Natural killer cell treated with Interleukin-12 subunit alpha and Interleukin-12 subunit beta and Interleukin-15 and Interleukin-18, amount 100 ng/mL, for 72 hours (primary cell): Measurements from ENCODE around the gene NEK2. TPM values are rescaled to one million over a fixed set of nuclear protein-coding genes. Genes with fewer than 3 reads are reported as not detected.
A peak's percentile ranks its signal among the peaks of the same experiment; 100 is the strongest.
"Not testable (repeated sequence)": the region's sequence is repeated elsewhere in the genome, so short reads cannot be mapped to it uniquely, and the experiment has no call there.

ENCODE experiments used
- ATAC-seq, 2 donors: fragments of 150-1000 bp; cut with Tn5 transposase in 1 of 2; sonication (Bioruptor Pico), chemical (Tn5 transposase) in 1 of 2; 2 replicates each; pipeline ENCODE4 v1.10.0; 2021
- DNase-seq: peaks from one replicate; pipeline ENCODE4 v3.0.0; 2022; ENCODE audit warnings: low spot score
- H3K27ac Mint-ChIP-seq, 2 donors: 1 replicate in 1 of 2; 2 replicates in 1 of 2; pipeline ENCODE4 v1.8.0; 2022; ENCODE audit warnings: mixed read lengths in 2 of 2, mild to moderate bottlenecking in 1 of 2, moderate library complexity in 1 of 2
- H3K27me3 Mint-ChIP-seq, 2 donors: 1 replicate in 1 of 2; 2 replicates in 1 of 2; pipeline ENCODE4 v1.8.0; 2022; ENCODE audit warnings: mixed read lengths in 2 of 2
- H3K36me3 Mint-ChIP-seq: one replicate; pipeline ENCODE4 v1.8.0; 2022; ENCODE audit warnings: mixed read lengths
- H3K4me1 Mint-ChIP-seq, 2 donors: 1 replicate in 1 of 2; 2 replicates in 1 of 2; pipeline ENCODE4 v1.8.0; 2022; ENCODE audit warnings: low read depth in 2 of 2, mixed read lengths in 2 of 2, mild to moderate bottlenecking in 1 of 2
- H3K4me3 Mint-ChIP-seq: one replicate; pipeline ENCODE4 v1.8.0; 2022; ENCODE audit warnings: mixed read lengths
- H3K9me3 Mint-ChIP-seq: 2 replicates; pipeline ENCODE4 v1.8.0; 2022; ENCODE audit warnings: mixed read lengths
- total RNA-seq, 2 donors: library from RNA; stranded (reverse); gene quantifications; one replicate each; pipeline ENCODE4 v1.2.3, GENCODE V29; 2022

NEK2 gene
- total RNA-seq, 2 donors from 2014 or later, result 12.8 to 25.2 TPM

DNA sequence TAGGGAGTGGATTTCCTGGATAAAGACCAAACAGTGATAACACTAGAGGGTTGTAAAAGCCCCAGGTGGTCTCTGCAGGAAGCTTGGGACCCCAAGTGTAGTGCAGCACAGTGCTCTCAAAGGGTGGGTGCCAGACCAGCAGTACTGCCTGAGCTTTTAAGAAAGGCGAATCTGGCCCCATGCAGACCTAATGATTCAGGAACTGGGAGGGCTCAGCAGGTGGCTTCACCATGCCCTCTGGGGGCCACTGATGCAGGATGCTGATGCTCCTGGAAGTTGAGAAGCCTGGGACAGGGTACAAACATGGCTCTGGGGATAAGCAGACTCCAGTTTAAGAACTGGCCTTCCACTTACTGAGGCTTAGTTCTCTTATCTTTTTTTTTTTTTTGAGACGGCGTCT is 29.1 kb upstream of the NEK2 start:
- ATAC-seq, result no peak
- H3K27me3 Mint-ChIP-seq, result peaks cover 3 to 13% of the 10 kb centered on the region in 2 donors

DNA sequence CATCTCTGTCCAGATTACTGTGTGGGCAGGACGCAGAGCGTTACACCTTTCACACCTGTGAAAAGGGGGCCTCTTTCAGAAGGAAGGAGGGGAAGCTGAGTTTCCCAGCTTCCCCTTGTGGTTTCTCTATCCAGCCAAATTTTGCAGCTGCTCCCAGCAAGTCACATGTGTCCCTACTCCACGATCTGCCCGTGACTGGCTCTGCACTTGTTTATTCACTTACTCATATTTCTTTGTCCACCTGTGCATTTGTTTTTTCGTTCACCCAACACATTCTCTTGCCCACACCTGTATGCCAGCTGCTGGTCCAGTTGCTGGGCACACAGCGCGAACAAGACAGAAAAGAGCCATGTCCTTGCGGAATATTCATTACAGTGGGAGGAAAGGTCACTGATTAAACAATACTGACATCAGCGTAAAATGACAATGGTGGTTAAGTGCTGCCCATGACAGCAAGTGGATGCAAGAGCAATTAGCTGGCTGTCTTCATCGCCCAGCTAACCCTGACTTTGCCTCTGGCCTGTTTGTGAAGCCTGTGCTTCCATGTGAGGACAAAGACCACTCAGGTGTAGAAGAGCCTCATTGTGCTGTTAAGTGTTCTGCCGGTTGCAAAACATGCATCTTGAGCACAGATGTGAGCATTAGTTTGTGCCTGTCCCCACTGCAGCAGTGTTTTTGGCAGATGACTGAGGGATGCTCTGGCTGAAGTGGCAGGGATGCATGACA is 28.6 kb upstream of the NEK2 start:
- no peaks in the 10 kb centered on the region for H3K36me3 Mint-ChIP-seq
- H3K4me3 Mint-ChIP-seq, result no peak overlapping the region
- DNase-seq (no peak), ATAC-seq (no peak)
- no peaks in the 10 kb centered on the region for H3K9me3 Mint-ChIP-seq
- H3K27me3 Mint-ChIP-seq, result peaks cover 3 to 13% of the 10 kb centered on the region in 2 donors
- H3K27ac Mint-ChIP-seq, result no peak overlapping the region
- H3K4me1 Mint-ChIP-seq, result peaks cover 0 to 6% of the 10 kb centered on the region in 2 donors

More for the DNA sequence above, 29.1 kb upstream of the NEK2 start:
- Mint-ChIP-seq H3K27ac (no peak overlapping the region), H3K9me3 (no peaks in the 10 kb centered on the region), H3K4me3 (no peak overlapping the region), H3K4me1 (peaks cover 0 to 3% of the 10 kb centered on the region in 2 donors), H3K36me3 (no peaks in the 10 kb centered on the region)
- DNase-seq, result no peak

DNA sequence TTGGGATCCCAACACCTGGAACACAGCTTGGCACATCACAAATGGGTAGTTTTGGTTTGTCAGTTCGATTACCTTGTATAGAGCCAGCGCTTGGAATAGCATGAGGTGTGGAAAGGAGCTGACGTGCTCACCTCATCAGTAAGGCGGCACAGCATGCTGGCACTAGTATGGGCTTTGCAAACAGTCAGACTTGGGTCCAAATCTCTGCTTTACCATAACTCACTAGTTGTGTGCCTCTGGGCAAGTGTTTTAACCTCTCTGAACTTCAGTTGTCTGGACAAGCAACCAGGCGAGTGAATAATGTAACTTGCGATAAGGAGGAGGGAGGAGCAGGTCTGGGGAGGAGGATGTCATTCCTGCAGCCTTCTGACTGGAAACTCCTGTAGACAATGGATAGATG is 26.3 kb upstream of the NEK2 start:
- H3K27me3 Mint-ChIP-seq, result peaks cover 3 to 13% of the 10 kb centered on the region in 2 donors
- DNase-seq (no peak), ATAC-seq (no peak)
- H3K9me3 Mint-ChIP-seq, result no peaks in the 10 kb centered on the region
- H3K4me1 Mint-ChIP-seq, result peaks cover 7 to 17% of the 10 kb centered on the region in 2 donors
- no peaks in the 10 kb centered on the region for H3K36me3 Mint-ChIP-seq
- H3K4me3 Mint-ChIP-seq, result no peak overlapping the region
- no peak overlapping the region for H3K27ac Mint-ChIP-seq

DNA sequence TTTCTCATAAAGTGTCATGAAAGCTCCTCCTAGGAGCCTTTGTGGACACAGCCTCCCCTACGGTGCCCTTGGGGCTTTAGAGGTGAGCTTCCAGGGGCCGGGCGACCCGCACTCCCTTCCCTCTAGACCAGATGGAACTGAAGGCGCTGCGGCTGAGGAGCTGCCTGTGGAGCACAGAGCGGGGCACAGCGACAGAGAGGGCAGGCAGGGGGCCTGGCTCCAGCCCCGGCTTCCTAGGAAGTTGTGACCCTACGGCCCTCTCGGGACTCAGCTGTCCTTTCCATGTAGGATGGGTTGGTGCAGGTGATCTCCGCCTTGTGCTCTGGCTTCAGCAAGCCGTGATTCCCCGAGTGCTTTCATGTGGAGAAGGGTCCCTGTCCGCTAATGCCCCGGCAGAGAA is 23.6 kb upstream of the NEK2 start:
- Mint-ChIP-seq H3K27ac (peak overlapping the region in 1 of 2 donors; percentile 39), H3K4me3 (no peak overlapping the region), H3K4me1 (peaks cover 16 to 31% of the 10 kb centered on the region in 2 donors)

DNA sequence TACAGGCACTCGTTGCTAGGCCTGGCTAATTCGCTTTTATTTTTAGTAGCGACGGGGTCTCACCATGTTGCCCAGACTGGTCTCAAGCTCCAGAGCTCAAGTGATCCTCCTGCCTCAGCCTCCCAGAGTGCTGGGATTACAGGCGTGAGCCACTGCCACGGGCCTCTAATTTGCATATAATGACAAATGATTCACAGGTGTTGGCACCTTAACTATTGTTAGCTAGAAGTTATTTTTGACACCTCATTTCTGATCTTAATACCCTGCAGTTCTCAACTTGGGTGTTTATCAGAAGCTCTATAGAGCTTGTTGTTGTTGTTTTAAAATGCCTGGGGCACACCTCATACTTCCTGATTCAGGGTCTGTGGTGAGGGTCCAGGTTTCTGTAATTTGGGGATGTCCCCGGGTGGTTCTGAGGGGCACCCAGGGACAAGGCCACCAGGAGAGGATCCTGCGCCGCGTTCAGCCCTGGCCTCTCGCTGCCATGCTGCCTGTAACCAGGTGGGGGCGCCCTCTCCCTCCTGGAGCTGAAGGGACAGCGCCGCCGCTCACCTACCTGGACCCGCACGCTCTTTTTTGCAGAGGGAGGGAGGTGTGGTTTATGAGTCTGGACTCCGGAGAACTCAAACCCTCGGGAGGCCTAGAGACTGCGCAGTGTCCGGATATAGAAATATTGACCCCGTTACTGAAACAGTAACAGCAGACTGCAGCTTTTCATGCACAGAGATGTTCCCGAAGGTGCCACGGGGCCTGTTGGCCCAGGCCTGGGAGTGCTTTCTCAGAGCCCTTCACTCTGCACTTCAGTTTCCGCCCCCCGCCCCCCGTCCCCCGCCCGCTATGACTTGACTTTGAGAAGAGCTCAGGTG is 23.0 kb upstream of the NEK2 start:
- H3K4me1 Mint-ChIP-seq, result peaks cover 16 to 34% of the 10 kb centered on the region in 2 donors
- H3K4me3 Mint-ChIP-seq, result no peak overlapping the region
- peak; percentile 78 for DNase-seq
- ATAC-seq, result peak; percentile 88 to 89
- H3K27ac Mint-ChIP-seq, result no peak overlapping the region
- H3K36me3 Mint-ChIP-seq, result no peaks in the 10 kb centered on the region
- H3K27me3 Mint-ChIP-seq, result peaks cover 3 to 13% of the 10 kb centered on the region in 2 donors
- no peaks in the 10 kb centered on the region for H3K9me3 Mint-ChIP-seq

More for the DNA sequence above, 23.6 kb upstream of the NEK2 start:
- DNase-seq (no peak), ATAC-seq (no peak)
- Mint-ChIP-seq H3K27me3 (peaks cover 3 to 13% of the 10 kb centered on the region in 2 donors), H3K9me3 (no peaks in the 10 kb centered on the region), H3K36me3 (no peaks in the 10 kb centered on the region)

DNA sequence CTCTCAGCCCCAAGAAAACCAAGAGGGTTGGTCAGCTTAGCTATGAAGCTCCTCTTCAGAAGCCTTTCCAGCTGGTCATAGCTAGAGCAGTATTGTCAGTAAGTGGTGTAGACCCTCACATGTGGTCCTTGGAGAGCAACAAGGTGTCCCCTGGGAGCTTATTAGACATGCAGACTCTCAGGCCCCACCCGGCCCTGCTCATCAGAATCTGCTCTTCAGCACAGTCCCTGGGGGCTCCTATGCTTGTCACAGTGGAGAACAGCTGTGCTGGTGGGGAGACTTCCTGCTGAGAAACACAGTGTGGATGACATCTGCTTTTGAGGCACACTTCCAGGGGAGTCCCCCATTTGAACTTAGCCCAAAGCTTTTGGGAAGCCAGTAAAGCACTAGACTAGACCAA is 21.9 kb upstream of the NEK2 start:
- Mint-ChIP-seq H3K27me3 (peaks cover 3 to 13% of the 10 kb centered on the region in 2 donors), H3K27ac (no peak overlapping the region), H3K9me3 (no peaks in the 10 kb centered on the region), H3K36me3 (no peaks in the 10 kb centered on the region), H3K4me1 (peaks cover 16 to 34% of the 10 kb centered on the region in 2 donors), H3K4me3 (no peak overlapping the region)
- peak in 1 of 2 donors; percentile 31 for ATAC-seq
- DNase-seq, result no peak

DNA sequence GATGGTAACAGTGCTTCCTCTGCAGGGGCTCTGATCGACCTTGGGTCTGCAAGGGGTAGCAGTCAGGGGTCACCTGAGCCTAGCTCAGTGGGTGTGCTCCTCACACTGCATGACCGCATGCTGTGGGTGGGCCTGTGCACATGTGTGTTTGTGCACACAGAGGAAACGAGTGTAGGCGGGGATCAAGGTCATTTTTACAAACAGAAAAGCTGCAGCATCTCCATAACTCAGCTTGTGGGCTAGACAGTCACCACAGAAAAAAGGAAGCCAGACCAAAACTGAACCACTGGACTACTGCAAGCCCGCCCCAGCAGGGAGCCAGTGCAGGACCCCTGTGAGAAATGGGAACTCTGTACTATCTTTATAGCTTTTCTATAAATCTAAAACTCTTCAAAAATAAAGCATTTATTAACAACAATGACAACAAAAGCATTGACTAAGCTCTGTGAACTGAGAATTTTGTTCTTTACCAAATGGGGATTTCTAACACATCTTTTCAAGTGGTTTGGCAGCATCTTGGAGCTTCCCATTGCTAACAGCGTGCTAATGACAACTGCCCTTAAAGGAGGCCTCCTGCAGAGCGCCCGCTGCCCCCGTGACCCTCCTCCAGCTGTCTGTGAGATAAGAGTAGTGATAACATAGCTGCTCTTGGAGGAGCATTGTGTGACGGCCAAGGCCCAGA is 19.9 kb upstream of the NEK2 start:
- H3K27me3 Mint-ChIP-seq, result peaks cover 0 to 5% of the 10 kb centered on the region in 2 donors
- peak in 1 of 2 donors; percentile 53 for ATAC-seq
- DNase-seq, result no peak
- no peak overlapping the region for H3K4me3 Mint-ChIP-seq
- H3K4me1 Mint-ChIP-seq, result peaks cover 16 to 42% of the 10 kb centered on the region in 2 donors
- no peak overlapping the region for H3K27ac Mint-ChIP-seq
- H3K36me3 Mint-ChIP-seq, result no peaks in the 10 kb centered on the region
- no peaks in the 10 kb centered on the region for H3K9me3 Mint-ChIP-seq

DNA sequence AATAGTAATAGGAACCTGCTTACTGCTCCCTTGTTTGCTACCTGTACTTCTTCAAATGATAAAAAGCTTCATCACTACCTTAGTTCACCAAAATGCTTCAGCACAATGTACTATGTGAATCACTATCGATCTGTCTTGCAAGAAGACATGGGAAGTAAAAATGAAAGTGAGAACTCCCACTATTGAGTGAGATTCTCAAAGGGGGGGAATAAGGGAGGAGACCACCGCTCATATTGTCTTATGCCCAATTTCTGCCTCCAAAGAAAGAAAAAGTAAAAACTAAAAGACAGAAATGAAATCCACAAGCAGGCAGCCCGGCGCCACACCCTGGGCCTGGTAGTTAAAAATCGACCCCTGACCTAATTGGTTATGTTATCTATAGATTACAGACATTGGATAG is 18.5 kb upstream of the NEK2 start:
- DNase-seq, H3K4me3 Mint-ChIP-seq, H3K36me3 Mint-ChIP-seq, H3K27ac Mint-ChIP-seq, H3K9me3 Mint-ChIP-seq, H3K27me3 Mint-ChIP-seq, ATAC-seq: not testable (repeated sequence)
- peaks cover 22 to 42% of the 10 kb centered on the region in 2 donors for H3K4me1 Mint-ChIP-seq

DNA sequence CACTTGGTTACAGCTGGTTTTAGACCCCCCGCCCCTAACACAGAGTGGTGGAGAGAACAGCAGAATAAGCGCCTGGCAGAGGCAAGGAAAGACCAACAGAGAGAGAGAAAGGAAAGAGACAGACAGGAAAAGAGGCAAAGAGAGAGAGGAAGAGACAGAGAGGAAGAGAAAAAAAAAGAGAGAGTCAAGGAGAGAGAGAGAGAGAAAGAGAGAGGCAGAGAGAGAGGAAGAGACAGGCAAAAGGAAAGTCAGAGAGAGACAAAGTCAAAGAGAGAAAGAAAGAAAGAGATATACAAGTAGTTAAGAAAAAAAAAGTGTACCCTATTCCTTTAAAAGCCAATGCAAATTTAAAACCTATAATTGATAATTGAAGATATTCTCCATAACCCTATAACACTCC is 13.0 kb upstream of the NEK2 start:
- Mint-ChIP-seq H3K36me3 (no peaks in the 10 kb centered on the region), H3K9me3 (no peaks in the 10 kb centered on the region), H3K27ac (peak overlapping the region; percentile 46), H3K4me3 (peak overlapping the region; percentile 63), H3K27me3 (no peaks in the 10 kb centered on the region), H3K4me1 (peaks cover 18 to 32% of the 10 kb centered on the region in 2 donors)
- no peak for ATAC-seq
- no peak for DNase-seq

DNA sequence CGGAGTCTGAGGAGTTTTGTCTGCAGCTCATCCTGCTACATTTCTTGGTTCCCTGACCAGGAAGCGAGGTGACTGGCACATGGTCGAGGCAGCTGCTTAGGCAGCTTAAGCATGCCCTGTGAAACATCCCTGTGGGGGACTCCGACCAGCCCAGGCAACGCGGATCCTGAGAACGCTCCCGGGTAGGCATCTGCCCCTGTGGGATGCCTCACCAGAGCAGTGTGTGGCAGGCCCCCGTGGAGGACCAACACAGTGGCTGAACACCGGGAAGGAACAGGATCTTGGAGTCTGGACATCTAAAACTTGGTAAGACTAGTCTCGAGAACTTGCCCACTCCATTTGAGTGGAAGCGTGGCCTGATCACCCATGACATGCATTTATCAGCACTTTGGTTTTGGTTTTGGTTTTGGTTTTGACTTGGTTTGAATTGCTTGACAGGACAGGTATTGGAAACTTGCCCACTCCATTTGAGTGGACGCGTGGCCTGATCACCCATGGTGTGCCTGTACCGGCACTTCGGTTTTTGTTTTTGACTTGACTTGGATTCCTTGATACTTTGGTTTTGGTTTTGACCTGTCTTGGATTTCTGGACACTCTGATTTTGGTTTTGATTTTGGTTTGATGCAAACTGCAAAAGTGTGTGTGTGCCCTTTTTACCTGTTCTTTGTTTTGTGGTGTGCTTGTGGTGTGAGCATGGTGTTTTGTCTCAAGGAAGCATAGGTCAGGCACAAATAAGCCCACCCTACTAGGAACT is 12.2 kb upstream of the NEK2 start:
- DNase-seq (no peak), ATAC-seq (no peak)
- Mint-ChIP-seq H3K27ac (peak overlapping the region; percentile 46), H3K27me3 (no peaks in the 10 kb centered on the region), H3K4me3 (peak overlapping the region; percentile 63), H3K9me3 (no peaks in the 10 kb centered on the region), H3K36me3 (no peaks in the 10 kb centered on the region), H3K4me1 (peaks cover 18 to 40% of the 10 kb centered on the region in 2 donors)

DNA sequence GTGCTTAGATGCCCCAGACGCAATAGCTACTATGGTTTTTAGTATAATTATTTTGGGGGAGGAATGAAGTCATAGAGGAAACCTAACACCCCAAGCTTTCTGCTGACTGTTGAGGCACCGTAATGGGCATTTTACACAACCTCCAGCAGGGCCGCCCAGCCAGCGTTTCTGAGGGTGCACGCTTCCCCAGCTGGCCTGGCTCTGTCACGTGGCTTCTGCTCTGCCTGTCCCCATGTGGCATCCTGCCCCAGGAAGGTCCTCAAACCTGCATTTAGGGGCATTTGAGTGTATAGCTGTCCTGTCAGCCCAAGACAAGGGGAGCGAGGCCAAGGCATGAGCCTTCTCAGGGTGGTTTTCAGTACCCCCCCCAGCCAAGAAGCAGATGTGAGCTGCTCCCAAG is 10.4 kb upstream of the NEK2 start:
- H3K36me3 Mint-ChIP-seq, result no peaks in the 10 kb centered on the region
- H3K9me3 Mint-ChIP-seq, result no peaks in the 10 kb centered on the region
- H3K4me1 Mint-ChIP-seq, result peaks cover 31 to 45% of the 10 kb centered on the region in 2 donors
- peak overlapping the region in 1 of 2 donors; percentile 65 for H3K27ac Mint-ChIP-seq
- DNase-seq (no peak), ATAC-seq (no peak)
- H3K4me3 Mint-ChIP-seq, result no peak overlapping the region
- no peaks in the 10 kb centered on the region for H3K27me3 Mint-ChIP-seq

DNA sequence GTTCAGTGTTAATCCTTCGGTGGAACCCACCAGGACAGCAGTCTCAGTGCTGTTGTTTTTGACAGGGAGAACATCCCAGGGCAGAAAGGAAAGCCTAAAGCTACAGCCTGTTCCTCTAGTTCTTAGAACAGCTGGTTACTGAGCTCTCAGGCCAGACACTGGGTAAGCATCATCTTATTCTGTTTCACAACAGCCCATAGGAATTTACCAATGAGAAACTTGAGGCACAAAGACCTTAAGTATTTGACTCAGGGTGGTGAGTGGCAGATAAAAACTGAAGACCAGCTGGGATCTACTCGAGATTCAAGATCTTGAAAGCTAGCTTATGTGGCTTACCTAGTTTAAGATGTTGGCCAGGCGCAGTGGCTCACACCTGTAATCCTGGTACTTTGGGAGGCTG is 9.4 kb upstream of the NEK2 start:
- Mint-ChIP-seq H3K4me3 (no peak overlapping the region), H3K9me3 (no peaks in the 10 kb centered on the region), H3K36me3 (no peaks in the 10 kb centered on the region), H3K27ac (peak overlapping the region in 1 of 2 donors; percentile 28), H3K4me1 (peaks cover 30 to 38% of the 10 kb centered on the region in 2 donors), H3K27me3 (no peaks in the 10 kb centered on the region)
- ATAC-seq (no peak), DNase-seq (no peak)

DNA sequence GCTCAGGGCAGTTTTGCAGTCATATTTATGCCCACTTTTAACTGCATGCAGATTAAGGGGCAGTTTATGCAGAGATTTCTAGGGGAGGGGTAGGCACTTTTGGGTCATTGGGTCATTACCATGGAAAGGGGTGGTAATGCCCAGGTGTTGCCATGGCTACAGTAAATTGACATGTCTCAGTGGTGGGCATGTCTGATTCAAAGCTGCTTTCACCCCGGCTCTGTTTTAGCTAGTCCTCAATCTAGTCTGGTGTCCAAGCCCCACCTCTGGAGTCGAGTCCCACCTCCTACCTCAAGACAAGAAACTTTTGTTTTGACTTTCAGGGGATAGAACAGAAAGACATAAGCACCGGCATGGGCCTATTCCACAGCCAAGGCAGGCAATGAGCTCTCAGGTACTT is 8.9 kb upstream of the NEK2 start:
- no peak for ATAC-seq
- Mint-ChIP-seq H3K36me3 (no peaks in the 10 kb centered on the region), H3K27ac (peak overlapping the region in 1 of 2 donors; percentile 28), H3K9me3 (no peaks in the 10 kb centered on the region), H3K4me3 (no peak overlapping the region), H3K27me3 (no peaks in the 10 kb centered on the region), H3K4me1 (peaks cover 29 to 37% of the 10 kb centered on the region in 2 donors)
- no peak for DNase-seq
